B cell (primary cell): ENCODE results near the gene GPR137B. TPM values are rescaled to one million over a fixed set of nuclear protein-coding genes. Genes with fewer than 3 reads are reported as not detected.

Experiments
- ATAC-seq: fragments of 200-7000 bp; cut with Tn5 transposase; one replicate; pipeline ENCODE4 v1.10.0; 2021; ENCODE audit warnings: low read depth, mild to moderate bottlenecking, moderate number of reproducible peaks, moderate library complexity
- CTCF ChIA-PET: fragments of 350-600 bp; sonication (Branson Sonifier 250); formaldehyde crosslinking; loops from one replicate; lab custom pipeline; 2021; ENCODE audit warnings: antibody characterized with exemption, inconsistent platforms; lab: Charles Lee
- POLR2A ChIA-PET: fragments of 350-600 bp; sonication (Branson Sonifier 250); formaldehyde crosslinking; loops from one replicate; lab custom pipeline; 2021; ENCODE audit warnings: antibody characterized with exemption; lab: Charles Lee
- DNase-seq: peaks from one replicate; pipeline ENCODE4 v3.0.0; 2013
- H2AFZ ChIP-seq: 2 replicates; pipeline ENCODE4 v1.6.1; 2012; ENCODE audit warnings: mild to moderate bottlenecking, low read depth, low read length; ENCODE audit not compliant: insufficient read depth, poor library complexity, severe bottlenecking
- H3K27ac ChIP-seq, 2 donors: 1 replicate in 1 of 2; 2 replicates in 1 of 2; pipeline ENCODE4 v1.5.1; 2012 to 2013; ENCODE audit warnings: low read length in 2 of 2, mild to moderate bottlenecking in 2 of 2, moderate library complexity in 1 of 2
- H3K27me3 ChIP-seq, 4 experiments: fragments of 200-600 bp in 1 of 4; sonication (generic) in 1 of 4; replicated peaks in 1 of 4; 1 replicate in 2 of 4; 2 replicates in 2 of 4; pipeline versions ENCODE4 v1.6.1 to v1.7.0; 2013 to 2016; ENCODE audit warnings: low read length in 3 of 4, mild to moderate bottlenecking in 2 of 4, mixed read lengths in 1 of 4, moderate library complexity in 1 of 4; ENCODE audit not compliant: insufficient read depth in 4 of 4, control insufficient read depth in 3 of 4; ENCODE audit errors: control extremely low read depth in 1 of 4
- H3K36me3 ChIP-seq, 2 experiments: replicated peaks in 1 of 2; 1 replicate in 1 of 2; 2 replicates in 1 of 2; pipeline versions ENCODE4 v1.6.1 to v1.7.1; 2013; ENCODE audit warnings: low read length in 1 of 2; ENCODE audit not compliant: insufficient read depth in 2 of 2, control insufficient read depth in 1 of 2; ENCODE audit errors: control extremely low read depth in 1 of 2, extremely low read depth in 1 of 2
- H3K4me1 ChIP-seq, 2 donors: fragments of 200-600 bp in 1 of 2; sonication (generic) in 1 of 2; 1 replicate in 1 of 2; 2 replicates in 1 of 2; pipeline versions ENCODE4 v1.5.1 to v1.6.1; 2013 to 2017; ENCODE audit warnings: low read length in 2 of 2; ENCODE audit not compliant: control insufficient read depth in 2 of 2, insufficient read depth in 2 of 2
- H3K4me2 ChIP-seq: replicated peaks from 2 replicates; pipeline ENCODE3; 2012; ENCODE audit warnings: mild to moderate bottlenecking, low read depth, low read length; ENCODE audit not compliant: poor library complexity, severe bottlenecking
- H3K4me3 ChIP-seq, 5 experiments: fragments of 200-600 bp in 1 of 5; sonication (generic) in 1 of 5; 1 replicate in 3 of 5; 2 replicates in 2 of 5; pipeline versions ENCODE4 v1.5.1 to v1.7.0; 2011 to 2016; ENCODE audit warnings: low read length in 4 of 5, mild to moderate bottlenecking in 4 of 5, low read depth in 2 of 5, control low read depth in 1 of 5, moderate library complexity in 1 of 5; ENCODE audit not compliant: insufficient read depth in 1 of 5; ENCODE audit errors: control extremely low read depth in 1 of 5, extremely low read depth in 1 of 5
- H3K79me2 ChIP-seq: fragments of 200-600 bp; sonication (generic); one replicate; pipeline ENCODE4 v1.6.0; 2016; ENCODE audit warnings: low read length; ENCODE audit not compliant: control insufficient read depth, insufficient read depth
- H3K9ac ChIP-seq: fragments of 200-600 bp; sonication (generic); 2 replicates; pipeline ENCODE4 v1.6.1; 2017; ENCODE audit warnings: mild to moderate bottlenecking, low read length, moderate library complexity
- H3K9me3 ChIP-seq, 3 donors: one replicate each; pipeline versions ENCODE4 v1.6.1 to v1.7.1; 2013; ENCODE audit warnings: low read length in 2 of 3; ENCODE audit not compliant: control insufficient read depth in 2 of 3, insufficient read depth in 1 of 3; ENCODE audit errors: control extremely low read depth in 1 of 3
- H4K20me1 ChIP-seq: 2 replicates; pipeline ENCODE4 v1.6.0; 2012; ENCODE audit warnings: mild to moderate bottlenecking, low read length; ENCODE audit not compliant: insufficient read depth, control insufficient read depth, poor library complexity, severe bottlenecking
- H3K27ac Mint-ChIP-seq: one replicate; pipeline ENCODE4 v1.8.0; 2021; ENCODE audit warnings: mixed read lengths
- H3K27me3 Mint-ChIP-seq: one replicate; pipeline ENCODE4 v1.8.0; 2021; ENCODE audit warnings: mixed read lengths
- H3K4me1 Mint-ChIP-seq: one replicate; pipeline ENCODE4 v1.8.0; 2021; ENCODE audit warnings: mixed read lengths
- H3K4me3 Mint-ChIP-seq: one replicate; pipeline ENCODE4 v1.8.0; 2021; ENCODE audit warnings: mixed read lengths
- H3K9me3 Mint-ChIP-seq: one replicate; pipeline ENCODE4 v1.8.0; 2022; ENCODE audit warnings: mixed read lengths; ENCODE audit not compliant: insufficient read depth
- EZH2 ChIP-seq: IDR thresholded peaks from 2 replicates; pipeline ENCODE4 v1.6.1; 2012; ENCODE audit warnings: borderline replicate concordance, low read depth, mild to moderate bottlenecking, moderate library complexity, low read length; ENCODE audit not compliant: insufficient read depth, poor library complexity, severe bottlenecking
- WGBS: methylation state at CpG from one replicate; pipeline ENCODE4 v1.1.5; 2013; ENCODE audit warnings: missing lambda C conversion rate; ENCODE audit not compliant: insufficient coverage; 5-methylcytosine and 5-hydroxymethylcytosine counted together
- intact Hi-C: fragments of 100-400 bp; cut with micrococcal nuclease; formaldehyde crosslinking; loops from one replicate; pipeline ENCODE4 v1.10.0; 2022
- polyA plus RNA-seq: library from polyadenylated mRNA; depleted of rRNA; stranded (reverse); fragments of >200 nt; gene quantifications from 2 replicates; pipeline ENCODE4 v1.2.3, GENCODE V29; 2012
- total RNA-seq, 2 donors: library from RNA; stranded (reverse); fragments of 120-200 nt in 1 of 2; gene quantifications; 1 replicate in 1 of 2; 2 replicates in 1 of 2; pipeline versions ENCODE4 v1.2.3 to v1.2.4, GENCODE V29; 2013 to 2022
- TF ChIP-seq, protein P1 (sequence below): fragments of 200-600 bp; IDR thresholded peaks from one replicate; pipeline ENCODE4 v1.8.0; 2022; ENCODE audit warnings: antibody characterized with exemption, mild to moderate bottlenecking

GPR137B gene
- total and polyA plus RNA-seq, 2 donors (not counting 1 experiment from before 2014, with no cell fraction given) = 1.5 to 11.8 TPM

DNA sequence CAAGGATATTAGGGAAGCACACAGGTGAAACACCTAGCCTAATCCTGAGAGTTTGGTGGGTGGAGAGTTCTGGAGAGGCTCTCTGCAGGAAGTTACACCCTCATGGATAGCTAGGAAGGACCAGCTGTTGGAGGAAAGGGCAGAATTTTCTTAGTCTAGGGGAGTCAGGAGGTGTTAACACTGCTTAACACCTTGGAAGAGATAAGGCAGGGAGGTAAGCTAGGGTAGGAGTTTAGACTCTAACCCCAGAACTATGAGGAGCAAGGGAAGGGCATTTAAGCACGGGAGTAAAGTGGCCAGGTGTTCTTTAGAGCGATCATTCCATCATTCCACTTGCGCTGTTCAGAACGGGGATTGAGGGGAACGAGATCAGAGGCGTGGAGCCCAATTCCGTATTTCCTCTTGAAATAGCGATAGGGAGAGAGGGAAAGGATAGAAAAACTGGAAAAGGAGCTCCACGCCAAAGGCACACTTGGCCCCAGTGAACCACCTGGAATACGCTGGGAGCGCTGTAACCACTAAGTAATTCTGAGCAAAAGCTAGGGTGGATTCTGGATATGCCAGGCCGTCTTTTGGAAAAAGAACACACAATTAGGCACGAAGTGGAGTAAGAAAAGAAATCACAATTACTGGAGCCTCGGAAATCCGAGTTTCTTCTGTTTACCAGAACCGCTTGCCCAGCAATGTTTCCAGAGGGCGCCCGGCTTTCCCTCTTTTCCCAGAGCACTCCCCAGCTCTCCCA is 1.5 kb upstream of the GPR137B start:
- Histone ChIP-seq H3K9ac (peak overlapping the region; percentile 55), H4K20me1 (no peaks in the 10 kb centered on the region), H3K9me3 (peaks cover 0 to 4% (median 0%) of the 10 kb centered on the region in 3 donors), H3K4me1 (peaks cover 20 to 32% of the 10 kb centered on the region in 2 donors), H2AFZ (peak overlapping the region; percentile 56), H3K27ac (no peak overlapping the region), H3K36me3 (no peaks in the 10 kb centered on the region), H3K4me2 (peak overlapping the region; percentile 89), H3K4me3 (peak overlapping the region in 2 of 5 experiments; percentile 61 to 63), H3K79me2 (peaks cover 3% of the 10 kb centered on the region), H3K27me3 (peaks cover 0 to 47% (median 20%) of the 10 kb centered on the region in 4 experiments)
- 39% methylated on average over 12 of the region's 18 CpGs for WGBS
- CTCF ChIA-PET = interaction anchor here (1.0 kb wide), 1 partner anchor 19 kb away, joined by 3 read pairs; no protein-coding TSS in a partner anchor
- Mint-ChIP-seq H3K4me1 (peaks cover 29% of the 10 kb centered on the region), H3K27ac (no peak overlapping the region), H3K4me3 (peak overlapping the region; percentile 83), H3K9me3 (no peaks in the 10 kb centered on the region), H3K27me3 (peaks cover 60% of the 10 kb centered on the region)
- intact Hi-C loops = loop anchor here (5.0 kb wide), 1 partner anchor 141 kb away; the partner anchor contains the start of gene ERO1B
- no peak for TF ChIP-seq EZH2
- TF ChIP-seq, protein P1, sequence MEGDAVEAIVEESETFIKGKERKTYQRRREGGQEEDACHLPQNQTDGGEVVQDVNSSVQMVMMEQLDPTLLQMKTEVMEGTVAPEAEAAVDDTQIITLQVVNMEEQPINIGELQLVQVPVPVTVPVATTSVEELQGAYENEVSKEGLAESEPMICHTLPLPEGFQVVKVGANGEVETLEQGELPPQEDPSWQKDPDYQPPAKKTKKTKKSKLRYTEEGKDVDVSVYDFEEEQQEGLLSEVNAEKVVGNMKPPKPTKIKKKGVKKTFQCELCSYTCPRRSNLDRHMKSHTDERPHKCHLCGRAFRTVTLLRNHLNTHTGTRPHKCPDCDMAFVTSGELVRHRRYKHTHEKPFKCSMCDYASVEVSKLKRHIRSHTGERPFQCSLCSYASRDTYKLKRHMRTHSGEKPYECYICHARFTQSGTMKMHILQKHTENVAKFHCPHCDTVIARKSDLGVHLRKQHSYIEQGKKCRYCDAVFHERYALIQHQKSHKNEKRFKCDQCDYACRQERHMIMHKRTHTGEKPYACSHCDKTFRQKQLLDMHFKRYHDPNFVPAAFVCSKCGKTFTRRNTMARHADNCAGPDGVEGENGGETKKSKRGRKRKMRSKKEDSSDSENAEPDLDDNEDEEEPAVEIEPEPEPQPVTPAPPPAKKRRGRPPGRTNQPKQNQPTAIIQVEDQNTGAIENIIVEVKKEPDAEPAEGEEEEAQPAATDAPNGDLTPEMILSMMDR = no peak
- no peak for DNase-seq
- POLR2A ChIA-PET = no interaction called here
- no peak for ATAC-seq
